ENCODE results near the gene KRT71.

Gene KRT71

GRCh38 chr12:52584156-52584682 is 31.3 kb upstream of the KRT71 start:
- Histone ChIP-seq H3K27ac (no peak overlapping the region), H3K4me3 (IDR thresholded peaks at IDR 0.05; ENCODE audit: insufficient read depth, low read depth, low read length) (no peak overlapping the region), H3K4me1 (ENCODE audit: low read depth, poor library complexity, severe bottlenecking) (no peaks in the 10 kb centered on the region), H4K20me1 (ENCODE audit: insufficient read depth) (no peaks in the 10 kb centered on the region), H3K36me3 (ENCODE audit: insufficient read depth) (no peaks in the 10 kb centered on the region), H3K27me3 (ENCODE audit: insufficient read depth, low read depth) (peaks cover 34% of the 10 kb centered on the region; the same call in 1 of the 2 replicates), H3K79me2 (ENCODE audit: insufficient read depth, low read depth) (no peaks in the 10 kb centered on the region), H3K4me2 (no peak overlapping the region), H3K9ac (no peak overlapping the region), H2AFZ (ENCODE audit: low read depth) (no peak overlapping the region)
- TF ChIP-seq, protein P1, sequence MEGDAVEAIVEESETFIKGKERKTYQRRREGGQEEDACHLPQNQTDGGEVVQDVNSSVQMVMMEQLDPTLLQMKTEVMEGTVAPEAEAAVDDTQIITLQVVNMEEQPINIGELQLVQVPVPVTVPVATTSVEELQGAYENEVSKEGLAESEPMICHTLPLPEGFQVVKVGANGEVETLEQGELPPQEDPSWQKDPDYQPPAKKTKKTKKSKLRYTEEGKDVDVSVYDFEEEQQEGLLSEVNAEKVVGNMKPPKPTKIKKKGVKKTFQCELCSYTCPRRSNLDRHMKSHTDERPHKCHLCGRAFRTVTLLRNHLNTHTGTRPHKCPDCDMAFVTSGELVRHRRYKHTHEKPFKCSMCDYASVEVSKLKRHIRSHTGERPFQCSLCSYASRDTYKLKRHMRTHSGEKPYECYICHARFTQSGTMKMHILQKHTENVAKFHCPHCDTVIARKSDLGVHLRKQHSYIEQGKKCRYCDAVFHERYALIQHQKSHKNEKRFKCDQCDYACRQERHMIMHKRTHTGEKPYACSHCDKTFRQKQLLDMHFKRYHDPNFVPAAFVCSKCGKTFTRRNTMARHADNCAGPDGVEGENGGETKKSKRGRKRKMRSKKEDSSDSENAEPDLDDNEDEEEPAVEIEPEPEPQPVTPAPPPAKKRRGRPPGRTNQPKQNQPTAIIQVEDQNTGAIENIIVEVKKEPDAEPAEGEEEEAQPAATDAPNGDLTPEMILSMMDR (conservative IDR thresholded peaks at IDR 0.05; ENCODE audit: low read depth, low read length): no peak

GRCh38 chr12:52582971-52583456 is 30.1 kb upstream of the KRT71 start:
- TF ChIP-seq, protein P1 (conservative IDR thresholded peaks at IDR 0.05; ENCODE audit: low read depth, low read length): peak; percentile 75
- Histone ChIP-seq H4K20me1 (ENCODE audit: insufficient read depth) (no peaks in the 10 kb centered on the region), H3K4me3 (IDR thresholded peaks at IDR 0.05; ENCODE audit: insufficient read depth, low read depth, low read length) (no peak overlapping the region), H3K36me3 (ENCODE audit: insufficient read depth) (no peaks in the 10 kb centered on the region), H3K27ac (no peak overlapping the region), H3K79me2 (ENCODE audit: insufficient read depth, low read depth) (no peaks in the 10 kb centered on the region), H3K27me3 (ENCODE audit: insufficient read depth, low read depth) (peaks cover 44% of the 10 kb centered on the region; the same call in 1 of the 2 replicates), H2AFZ (ENCODE audit: low read depth) (no peak overlapping the region), H3K4me2 (no peak overlapping the region), H3K9ac (no peak overlapping the region), H3K4me1 (ENCODE audit: low read depth, poor library complexity, severe bottlenecking) (no peaks in the 10 kb centered on the region)

- Histone ChIP-seq H3K4me3 (IDR thresholded peaks at IDR 0.05; ENCODE audit: insufficient read depth, low read depth, low read length) (no peak overlapping the region), H3K4me2 (no peak overlapping the region), H3K27me3 (ENCODE audit: insufficient read depth, low read depth) (peaks cover 45% of the 10 kb centered on the region; the same call in 1 of the 2 replicates), H3K79me2 (ENCODE audit: insufficient read depth, low read depth) (no peaks in the 10 kb centered on the region), H3K4me1 (ENCODE audit: low read depth, poor library complexity, severe bottlenecking) (no peaks in the 10 kb centered on the region), H3K9ac (no peak overlapping the region), H4K20me1 (ENCODE audit: insufficient read depth) (no peaks in the 10 kb centered on the region), H2AFZ (ENCODE audit: low read depth) (no peak overlapping the region), H3K36me3 (ENCODE audit: insufficient read depth) (no peaks in the 10 kb centered on the region), H3K27ac (no peak overlapping the region)
- TF ChIP-seq, protein P1 (conservative IDR thresholded peaks at IDR 0.05; ENCODE audit: low read depth, low read length): no peak
Observed at GRCh38 chr12:52582486-52582885, 29.5 kb upstream of the KRT71 start.

DNA sequence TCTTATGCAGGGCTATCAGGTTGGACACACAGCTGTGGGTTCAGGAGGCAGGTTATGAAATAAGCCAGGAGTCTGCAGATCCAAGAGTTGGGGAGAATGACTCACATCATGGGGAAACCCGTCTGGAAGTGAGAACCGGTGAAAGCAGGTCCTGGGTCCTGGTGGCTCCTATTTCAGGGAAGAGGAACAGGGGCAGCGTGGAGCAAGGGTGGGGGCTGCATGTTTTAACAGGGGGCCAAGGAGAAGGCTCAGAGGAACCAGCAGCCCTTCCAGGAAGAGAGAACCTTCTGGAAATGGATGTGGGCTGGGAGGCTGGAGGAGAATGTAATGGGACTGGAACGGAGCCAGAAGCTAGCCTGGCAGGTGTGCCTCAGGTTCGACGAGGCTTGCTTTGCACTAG is 28.5 kb upstream of the KRT71 start:
- H3K9ac ChIP-seq: no peak overlapping the region
- H3K36me3 ChIP-seq (ENCODE audit: insufficient read depth): no peaks in the 10 kb centered on the region
- H4K20me1 ChIP-seq (ENCODE audit: insufficient read depth): no peaks in the 10 kb centered on the region
- H3K79me2 ChIP-seq (ENCODE audit: insufficient read depth, low read depth): no peaks in the 10 kb centered on the region
- H3K4me3 ChIP-seq (IDR thresholded peaks at IDR 0.05; ENCODE audit: insufficient read depth, low read depth, low read length): no peak overlapping the region
- H3K27me3 ChIP-seq (ENCODE audit: insufficient read depth, low read depth): peaks cover 47% of the 10 kb centered on the region; the same call in 1 of the 2 replicates
- no peak overlapping the region for H2AFZ ChIP-seq (ENCODE audit: low read depth)
- H3K4me2 ChIP-seq: no peak overlapping the region
- no peak overlapping the region for H3K27ac ChIP-seq
- TF ChIP-seq, protein P1 (conservative IDR thresholded peaks at IDR 0.05; ENCODE audit: low read depth, low read length): no peak
- no peaks in the 10 kb centered on the region for H3K4me1 ChIP-seq (ENCODE audit: low read depth, poor library complexity, severe bottlenecking)
